Measurements from ENCODE around the gene TMEM170B. TPM values are rescaled to one million over a fixed set of nuclear protein-coding genes. Genes with fewer than 3 reads are reported as not detected.

Gene TMEM170B
- polyA plus RNA-seq, 1 donor (not counting 4 experiments of a cell fraction or from before 2014, with no cell fraction given), result 0.08 TPM

GRCh38 chr6:11616200-11616611 is 78.7 kb downstream of the TMEM170B start:
- Histone ChIP-seq H2AFZ (ENCODE audit: control insufficient read depth, low read length) (no peak overlapping the region), H3K4me3 (ENCODE audit: control insufficient read depth in 2 of 3, extremely low read depth in 1 of 3, insufficient read depth in 2 of 3, low read depth in 1 of 3, low read length in 3 of 3) (no peak overlapping the region), H3K4me2 (ENCODE audit: control insufficient read depth, extremely low read depth, insufficient read depth, low read depth, low read length) (no peak overlapping the region), H3K27me3 (ENCODE audit: control insufficient read depth, extremely low read depth, insufficient read depth, low read length) (no peaks in the 10 kb centered on the region), H3K9ac (ENCODE audit: control insufficient read depth, extremely low read depth, insufficient read depth, low read length) (no peak overlapping the region), H3K9me1 (ENCODE audit: control insufficient read depth, extremely low read depth, insufficient read depth, low read length) (no peaks in the 10 kb centered on the region), H3K9me3 (ENCODE audit: control insufficient read depth, low read depth, low read length) (no peaks in the 10 kb centered on the region), H4K20me1 (ENCODE audit: control insufficient read depth, extremely low read depth, insufficient read depth, low read length) (no peaks in the 10 kb centered on the region), H3K36me3 (ENCODE audit: control insufficient read depth in 2 of 2, extremely low read depth in 1 of 2, insufficient read depth in 2 of 2, low read length in 2 of 2) (no peaks in the 10 kb centered on the region), H3K27ac (ENCODE audit: control insufficient read depth, insufficient read depth, low read length) (no peak overlapping the region), H3K79me2 (ENCODE audit: control insufficient read depth, insufficient read depth, low read length) (no peaks in the 10 kb centered on the region), H3K4me1 (ENCODE audit: control insufficient read depth, extremely low read depth, insufficient read depth, low read length) (peaks cover 10% of the 10 kb centered on the region)
- TF ChIP-seq, protein P1, sequence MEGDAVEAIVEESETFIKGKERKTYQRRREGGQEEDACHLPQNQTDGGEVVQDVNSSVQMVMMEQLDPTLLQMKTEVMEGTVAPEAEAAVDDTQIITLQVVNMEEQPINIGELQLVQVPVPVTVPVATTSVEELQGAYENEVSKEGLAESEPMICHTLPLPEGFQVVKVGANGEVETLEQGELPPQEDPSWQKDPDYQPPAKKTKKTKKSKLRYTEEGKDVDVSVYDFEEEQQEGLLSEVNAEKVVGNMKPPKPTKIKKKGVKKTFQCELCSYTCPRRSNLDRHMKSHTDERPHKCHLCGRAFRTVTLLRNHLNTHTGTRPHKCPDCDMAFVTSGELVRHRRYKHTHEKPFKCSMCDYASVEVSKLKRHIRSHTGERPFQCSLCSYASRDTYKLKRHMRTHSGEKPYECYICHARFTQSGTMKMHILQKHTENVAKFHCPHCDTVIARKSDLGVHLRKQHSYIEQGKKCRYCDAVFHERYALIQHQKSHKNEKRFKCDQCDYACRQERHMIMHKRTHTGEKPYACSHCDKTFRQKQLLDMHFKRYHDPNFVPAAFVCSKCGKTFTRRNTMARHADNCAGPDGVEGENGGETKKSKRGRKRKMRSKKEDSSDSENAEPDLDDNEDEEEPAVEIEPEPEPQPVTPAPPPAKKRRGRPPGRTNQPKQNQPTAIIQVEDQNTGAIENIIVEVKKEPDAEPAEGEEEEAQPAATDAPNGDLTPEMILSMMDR (optimal IDR thresholded peaks at IDR 0.05 in 1 of 3, IDR thresholded peaks at IDR 0.05 in 1 of 3, conservative IDR thresholded peaks at IDR 0.05 in 1 of 3; ENCODE audit: extremely low read depth in 1 of 3, insufficient read depth in 2 of 3, low read length in 3 of 3), result no peak
- TF ChIP-seq EZH2 (IDR thresholded peaks at IDR 0.05; ENCODE audit: low read length), result no peak
- no peak for FAIRE-seq
- no peak for DNase-seq (ENCODE audit: low read depth, low spot score)
- dilution Hi-C loops (cut with MboI; ENCODE audit: extremely low pct_ligation_motif_present, low sequenced_read_pairs), result no loop called here

DNA sequence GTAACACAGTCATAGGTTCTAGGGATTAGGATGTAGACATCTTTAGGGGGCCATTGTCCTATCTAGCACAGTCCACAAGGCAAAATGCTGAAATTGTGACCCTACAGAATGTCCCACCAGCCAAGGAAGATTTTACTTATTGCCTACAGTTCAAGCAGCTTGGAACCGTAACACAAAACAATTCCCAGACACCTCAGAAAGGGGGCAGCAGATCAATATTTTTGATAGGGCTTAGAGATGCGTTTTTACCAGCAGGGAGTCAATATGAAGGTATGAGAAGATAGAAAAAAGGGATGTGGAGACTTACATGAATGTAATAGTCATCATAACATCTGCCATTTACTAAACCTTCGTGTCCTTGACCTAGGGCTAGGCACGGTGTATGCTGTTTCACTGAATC is 81.0 kb downstream of the TMEM170B start:
- TF ChIP-seq, protein P1 (optimal IDR thresholded peaks at IDR 0.05 in 1 of 3, IDR thresholded peaks at IDR 0.05 in 1 of 3, conservative IDR thresholded peaks at IDR 0.05 in 1 of 3; ENCODE audit: extremely low read depth in 1 of 3, insufficient read depth in 2 of 3, low read length in 3 of 3), result peak; percentile 36 to 47 (median 40)
- no peak for TF ChIP-seq EZH2 (IDR thresholded peaks at IDR 0.05; ENCODE audit: low read length)
- Histone ChIP-seq H3K27me3 (ENCODE audit: control insufficient read depth, extremely low read depth, insufficient read depth, low read length) (no peaks in the 10 kb centered on the region), H3K4me2 (ENCODE audit: control insufficient read depth, extremely low read depth, insufficient read depth, low read depth, low read length) (no peak overlapping the region), H3K9ac (ENCODE audit: control insufficient read depth, extremely low read depth, insufficient read depth, low read length) (no peak overlapping the region), H4K20me1 (ENCODE audit: control insufficient read depth, extremely low read depth, insufficient read depth, low read length) (no peaks in the 10 kb centered on the region), H3K9me3 (ENCODE audit: control insufficient read depth, low read depth, low read length) (no peaks in the 10 kb centered on the region), H3K9me1 (ENCODE audit: control insufficient read depth, extremely low read depth, insufficient read depth, low read length) (no peaks in the 10 kb centered on the region), H3K79me2 (ENCODE audit: control insufficient read depth, insufficient read depth, low read length) (no peaks in the 10 kb centered on the region), H3K36me3 (ENCODE audit: control insufficient read depth in 2 of 2, extremely low read depth in 1 of 2, insufficient read depth in 2 of 2, low read length in 2 of 2) (no peaks in the 10 kb centered on the region), H3K4me3 (ENCODE audit: control insufficient read depth in 2 of 3, extremely low read depth in 1 of 3, insufficient read depth in 2 of 3, low read depth in 1 of 3, low read length in 3 of 3) (no peak overlapping the region), H2AFZ (ENCODE audit: control insufficient read depth, low read length) (no peak overlapping the region), H3K4me1 (ENCODE audit: control insufficient read depth, extremely low read depth, insufficient read depth, low read length) (peaks cover 7% of the 10 kb centered on the region), H3K27ac (ENCODE audit: control insufficient read depth, insufficient read depth, low read length) (no peak overlapping the region)
- FAIRE-seq, result no peak
- DNase-seq (ENCODE audit: low read depth, low spot score), result no peak
- dilution Hi-C loops (cut with MboI; ENCODE audit: extremely low pct_ligation_motif_present, low sequenced_read_pairs), result no loop called here
